K562 (cell line): Measurements from ENCODE around the gene SLC12A9. TPM values are rescaled to one million over a fixed set of nuclear protein-coding genes. Genes with fewer than 3 reads are reported as not detected.

ENCODE experiments used
- ATF1 ChIP-seq, 2 experiments: fragments of 450-650 bp in 1 of 2; IDR thresholded peaks; 2 replicates each; pipeline ENCODE4 v1.6.1; 2016; ENCODE audit warnings: missing compliant biosample characterization in 1 of 2, missing genetic modification characterization in 1 of 2
- CREM ChIP-seq: IDR thresholded peaks from 2 replicates; pipeline ENCODE4 v1.6.1; 2014; ENCODE audit warnings: antibody characterized with exemption, low read depth
- EGR1 ChIP-seq: fragments of 450-650 bp; conservative IDR thresholded peaks from 2 replicates; pipeline ENCODE4 v1.6.1; 2017; ENCODE audit warnings: mild to moderate bottlenecking
- ELF1 ChIP-seq: fragments of 200-800 bp; sonication (Bioruptor generic); IDR thresholded peaks from 2 replicates; pipeline ENCODE4 v1.6.1; 2016; ENCODE audit warnings: missing genetic modification characterization, missing compliant biosample characterization
- FIP1L1 ChIP-seq: fragments of 200-400 bp; formaldehyde crosslinking; IDR thresholded peaks from 2 replicates; pipeline ENCODE4 v1.6.1; 2018; ENCODE audit warnings: mild to moderate bottlenecking, low read depth, low read length; ENCODE audit not compliant: poor library complexity, severe bottlenecking
- GTF2E2 ChIP-seq: fragments of 200-800 bp; sonication (Bioruptor generic); IDR thresholded peaks from 2 replicates; pipeline ENCODE4 v1.6.1; 2016; ENCODE audit warnings: missing genetic modification characterization, missing compliant biosample characterization
- HNRNPH1 ChIP-seq: fragments of 200-400 bp; formaldehyde crosslinking; optimal IDR thresholded peaks from 2 replicates; pipeline ENCODE3; 2017; ENCODE audit warnings: low read depth, mild to moderate bottlenecking, low read length, moderate library complexity
- ILK ChIP-seq: fragments of 450-650 bp; IDR thresholded peaks from 2 replicates; pipeline ENCODE4 v1.6.1; 2016; ENCODE audit warnings: missing genetic modification characterization, low read depth, mild to moderate bottlenecking, missing compliant biosample characterization, moderate library complexity, borderline replicate concordance
- MECOM ChIP-seq: fragments of 250-450 bp; sonication (Bioruptor Pico); IDR thresholded peaks from 2 replicates; pipeline ENCODE4 v1.8.0; 2022; ENCODE audit warnings: inconsistent platforms
- MYNN ChIP-seq, 2 experiments: sonication (generic); formaldehyde crosslinking in 1 of 2; IDR thresholded peaks; 2 replicates each; pipeline versions ENCODE4 v1.5.0 to v1.6.1; 2016 to 2020; ENCODE audit warnings: antibody characterized with exemption in 1 of 2, missing genetic modification reagents in 1 of 2
- NCOA4 ChIP-seq: fragments of 450-650 bp; IDR thresholded peaks from 2 replicates; pipeline ENCODE4 v1.6.1; 2018; ENCODE audit warnings: mild to moderate bottlenecking; ENCODE audit not compliant: partially characterized antibody
- PKNOX1 ChIP-seq: fragments of 450-650 bp; IDR thresholded peaks from 2 replicates; pipeline ENCODE4 v1.6.1; 2016
- POLR2G ChIP-seq: fragments of 200-400 bp; formaldehyde crosslinking; IDR thresholded peaks from 2 replicates; pipeline ENCODE4 v1.6.1; 2017; ENCODE audit warnings: low read depth, mild to moderate bottlenecking, antibody characterized with exemption, low read length, moderate library complexity
- PRMT5 ChIP-seq: sonication (generic); formaldehyde crosslinking; IDR thresholded peaks from 2 replicates; pipeline ENCODE4 v1.5.0; 2020; ENCODE audit warnings: missing genetic modification reagents
- RB1 ChIP-seq: fragments of 450-650 bp; IDR thresholded peaks from 2 replicates; pipeline ENCODE4 v1.6.1; 2017; ENCODE audit warnings: low read depth, mild to moderate bottlenecking
- RBBP5 ChIP-seq: fragments of 200-600 bp; sonication (generic); IDR thresholded peaks from 2 replicates; pipeline ENCODE4 v1.6.1; 2012; ENCODE audit warnings: borderline replicate concordance, mild to moderate bottlenecking, low read length, control low read depth, inconsistent platforms; ENCODE audit not compliant: insufficient read depth, poor library complexity, severe bottlenecking
- SMARCB1 ChIP-seq: IDR thresholded peaks from 2 replicates; pipeline ENCODE4 v1.6.1; 2011; ENCODE audit warnings: improper control_type of control experiment, low read depth; ENCODE audit not compliant: insufficient read length
- SP2 ChIP-seq: IDR thresholded peaks from 2 replicates; pipeline ENCODE4 v1.6.1; 2011; ENCODE audit warnings: mild to moderate bottlenecking, low read depth, low read length, moderate library complexity; ENCODE audit not compliant: poor library complexity, severe bottlenecking; ENCODE audit errors: extremely low read depth
- SREBF1 ChIP-seq: fragments of 150-350 bp; IDR thresholded peaks from 2 replicates; pipeline ENCODE4 v1.6.1; 2014; ENCODE audit warnings: antibody characterized with exemption, low read depth, low read length, borderline replicate concordance
- STAT5A ChIP-seq: IDR thresholded peaks from 2 replicates; pipeline ENCODE4 v1.6.1; 2012; ENCODE audit warnings: low read length, inconsistent platforms, borderline replicate concordance
- ZNF830 ChIP-seq: fragments of 250-450 bp; sonication (Bioruptor Pico); IDR thresholded peaks from 2 replicates; pipeline ENCODE4 v1.5.0; 2021; ENCODE audit warnings: mild to moderate bottlenecking
- polyA plus RNA-seq, 8 experiments: library from polyadenylated mRNA; depleted of rRNA in 4 of 8; stranded (reverse) in 5 of 8; unstranded in 3 of 8; fragments of >200 nt; fragmentation: Nextera tagmentation in 2 of 8; fragmentation: Illumina TruSeq in 1 of 8; extraction: Ambion mirVana in 2 of 8; extraction: Trizol in 1 of 8; gene quantifications; 2 replicates each; pipeline versions ENCODE4 v1.2.1 to v1.2.3, GENCODE V29; 2011 to 2014; ENCODE audit warnings: inconsistent platforms in 1 of 8, missing spikeins in 1 of 8
- total RNA-seq, 7 experiments: library from RNA; depleted of rRNA in 6 of 7; stranded (reverse); fragments of >200 nt in 6 of 7; fragmentation: Illumina TruSeq in 2 of 7; extraction: Trizol in 2 of 7; gene quantifications; 2 replicates each; pipeline versions ENCODE4 v1.2.1 to v1.2.3, GENCODE V29; 2011 to 2021; ENCODE audit warnings: low replicate concordance in 1 of 7
- TF ChIP-seq, protein P1 (sequence below): fragments of 450-650 bp; IDR thresholded peaks from 2 replicates; pipeline ENCODE4 v1.6.1; 2016; ENCODE audit warnings: mild to moderate bottlenecking
- TF ChIP-seq, protein P2 (sequence below), 2 experiments: fragments of 450-650 bp; IDR thresholded peaks; 2 replicates each; pipeline ENCODE4 v1.6.1; 2016

Gene SLC12A9
- total and polyA plus RNA-seq, 9 of the 15 experiments (the other 6 are each of a cell fraction or from before 2014, with no cell fraction given), result 0.06 to 20.2 (median 10.7) TPM

DNA sequence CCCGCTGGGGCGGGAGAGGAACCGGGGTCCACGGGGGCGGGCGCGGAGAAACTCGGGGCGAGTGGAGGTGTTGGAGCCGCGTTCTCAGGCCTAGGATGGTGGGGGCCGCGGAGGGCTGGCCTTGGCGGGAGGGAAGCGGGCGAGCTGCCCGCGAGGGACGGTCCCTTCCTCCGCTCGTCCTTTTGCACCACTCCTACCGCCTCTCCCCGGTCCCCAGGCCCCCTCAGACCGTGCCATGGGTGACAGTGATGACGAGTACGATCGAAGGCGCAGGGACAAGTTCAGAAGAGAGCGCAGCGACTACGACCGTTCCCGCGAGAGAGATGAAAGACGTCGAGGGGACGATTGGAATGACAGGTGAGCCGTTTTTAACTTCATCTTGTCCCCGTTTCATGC is 22.8 kb downstream of the SLC12A9 start (continued):
- TF ChIP-seq, protein P1, sequence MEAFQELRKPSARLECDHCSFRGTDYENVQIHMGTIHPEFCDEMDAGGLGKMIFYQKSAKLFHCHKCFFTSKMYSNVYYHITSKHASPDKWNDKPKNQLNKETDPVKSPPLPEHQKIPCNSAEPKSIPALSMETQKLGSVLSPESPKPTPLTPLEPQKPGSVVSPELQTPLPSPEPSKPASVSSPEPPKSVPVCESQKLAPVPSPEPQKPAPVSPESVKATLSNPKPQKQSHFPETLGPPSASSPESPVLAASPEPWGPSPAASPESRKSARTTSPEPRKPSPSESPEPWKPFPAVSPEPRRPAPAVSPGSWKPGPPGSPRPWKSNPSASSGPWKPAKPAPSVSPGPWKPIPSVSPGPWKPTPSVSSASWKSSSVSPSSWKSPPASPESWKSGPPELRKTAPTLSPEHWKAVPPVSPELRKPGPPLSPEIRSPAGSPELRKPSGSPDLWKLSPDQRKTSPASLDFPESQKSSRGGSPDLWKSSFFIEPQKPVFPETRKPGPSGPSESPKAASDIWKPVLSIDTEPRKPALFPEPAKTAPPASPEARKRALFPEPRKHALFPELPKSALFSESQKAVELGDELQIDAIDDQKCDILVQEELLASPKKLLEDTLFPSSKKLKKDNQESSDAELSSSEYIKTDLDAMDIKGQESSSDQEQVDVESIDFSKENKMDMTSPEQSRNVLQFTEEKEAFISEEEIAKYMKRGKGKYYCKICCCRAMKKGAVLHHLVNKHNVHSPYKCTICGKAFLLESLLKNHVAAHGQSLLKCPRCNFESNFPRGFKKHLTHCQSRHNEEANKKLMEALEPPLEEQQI, result no peak
- TF ChIP-seq, protein P2, sequence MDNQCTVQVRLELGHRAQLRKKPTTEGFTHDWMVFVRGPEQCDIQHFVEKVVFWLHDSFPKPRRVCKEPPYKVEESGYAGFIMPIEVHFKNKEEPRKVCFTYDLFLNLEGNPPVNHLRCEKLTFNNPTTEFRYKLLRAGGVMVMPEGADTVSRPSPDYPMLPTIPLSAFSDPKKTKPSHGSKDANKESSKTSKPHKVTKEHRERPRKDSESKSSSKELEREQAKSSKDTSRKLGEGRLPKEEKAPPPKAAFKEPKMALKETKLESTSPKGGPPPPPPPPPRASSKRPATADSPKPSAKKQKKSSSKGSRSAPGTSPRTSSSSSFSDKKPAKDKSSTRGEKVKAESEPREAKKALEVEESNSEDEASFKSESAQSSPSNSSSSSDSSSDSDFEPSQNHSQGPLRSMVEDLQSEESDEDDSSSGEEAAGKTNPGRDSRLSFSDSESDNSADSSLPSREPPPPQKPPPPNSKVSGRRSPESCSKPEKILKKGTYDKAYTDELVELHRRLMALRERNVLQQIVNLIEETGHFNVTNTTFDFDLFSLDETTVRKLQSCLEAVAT (IDR thresholded peaks at IDR 0.05), result 0 out of 4 replicates have a peak, but pooled peaks of 1 of the 2 experiments have one; percentile 43
- TF ChIP-seq PRMT5 (CRISPR knock-in tag), result no peak
- TF ChIP-seq HNRNPH1, result no peak
- peak; percentile 57 for TF ChIP-seq RBBP5
- no peak for TF ChIP-seq ELF1 (tag)
- no peak for TF ChIP-seq EGR1
- TF ChIP-seq MECOM (CRISPR knock-in tag), result no peak
- TF ChIP-seq ZNF830, result no peak
- no peak for TF ChIP-seq ILK (tag)
- TF ChIP-seq PKNOX1, result peak; percentile 69
- TF ChIP-seq CREM, result peak; percentile 46; the same call in 1 of the 2 replicates
- TF ChIP-seq STAT5A, result no peak
- no peak for TF ChIP-seq FIP1L1
- no peak for TF ChIP-seq SREBF1
- no peak for TF ChIP-seq MYNN (IDR thresholded peaks at IDR 0.05)
- TF ChIP-seq MYNN (CRISPR knock-in tag; IDR thresholded peaks at IDR 0.05), result peak; percentile 26; the same call in 1 of the 2 replicates
- no peak; the same call in 1 of the 2 replicates for TF ChIP-seq GTF2E2 (tag)
- 0 out of 2 replicates have a peak, but pooled peaks have one; percentile 9 for TF ChIP-seq RB1
- no peak for TF ChIP-seq NCOA4
- no peak for TF ChIP-seq SP2
- TF ChIP-seq ATF1 (CRISPR knock-in tag; IDR thresholded peaks at IDR 0.05), result 0 out of 2 replicates have a peak, but pooled peaks have one; percentile 8
- no peak for TF ChIP-seq ATF1 (tag; IDR thresholded peaks at IDR 0.05)
- TF ChIP-seq SMARCB1, result peak; percentile 43
- no peak for TF ChIP-seq POLR2G
